ENCODE measurements around the gene MAD2L2. TPM values are rescaled to one million over a fixed set of nuclear protein-coding genes. Genes with fewer than 3 reads are reported as not detected.
A peak's percentile ranks its signal among the peaks of the same experiment; 100 is the strongest.

The MAD2L2 gene
- polyA plus RNA-seq, 2 of the 4 experiments (the other 2 are of a cell fraction): 31.2 to 32.5 TPM

DNA sequence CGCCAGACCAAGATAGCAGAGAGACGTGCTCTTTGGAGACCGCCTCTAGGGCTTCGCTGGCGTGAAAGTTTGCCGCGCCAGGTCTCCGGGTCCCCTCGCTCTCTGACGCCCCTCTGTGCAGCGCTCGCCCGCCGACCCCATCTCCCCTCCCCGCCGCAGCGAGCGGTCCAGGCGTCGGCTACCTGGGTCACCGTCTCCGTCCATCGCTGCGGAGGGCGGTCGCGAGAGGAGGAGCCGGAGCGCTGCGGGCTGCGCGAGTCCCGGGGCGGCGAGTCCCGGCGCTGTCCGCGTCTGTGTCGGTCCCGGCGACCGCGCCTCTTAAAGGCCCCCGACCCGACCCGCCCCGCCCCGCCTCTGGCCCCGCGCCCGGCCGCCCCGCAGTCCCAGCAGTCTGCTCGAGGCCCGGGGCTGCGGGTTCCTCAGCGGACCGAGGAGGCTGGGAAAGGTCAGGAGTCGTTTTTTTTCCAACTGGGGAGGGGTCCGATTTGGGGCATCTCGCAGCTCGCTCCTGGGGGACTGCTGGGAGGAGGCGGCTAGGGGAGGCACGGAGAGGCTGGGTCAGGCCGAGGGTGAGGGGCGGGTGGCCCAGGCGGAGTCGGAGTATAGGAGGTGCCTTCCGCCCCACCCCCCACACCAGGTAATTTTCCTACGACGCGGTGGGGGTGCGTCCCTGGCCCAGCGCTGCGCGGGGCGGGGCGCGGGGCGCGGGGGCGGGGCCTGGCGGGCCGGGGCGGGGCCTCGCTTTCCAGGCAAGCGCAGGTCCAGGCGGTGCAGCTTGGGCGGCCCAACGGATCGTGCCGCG lies 26.6 kb downstream of the MAD2L2 start, which contains the start of the genes FBXO2 and FBXO44:
Gene FBXO2 (minus strand): TSS at position 293 of the 802 bp plus-strand sequence. CDS start 89 bp downstream, at position 204.
Gene FBXO44 (plus strand): TSS at position 741 of the 802 bp plus-strand sequence. CDS start 959 bp downstream, outside the sequence.
- no peak for TF ChIP-seq KDM1A (IDR thresholded peaks at IDR 0.05; ENCODE audit: low read depth)
- no peak for TF ChIP-seq HOXB5 (CRISPR knock-in tag; IDR thresholded peaks at IDR 0.05)
- TF ChIP-seq ZFP36 (IDR thresholded peaks at IDR 0.05; ENCODE audit: borderline replicate concordance, partially characterized antibody): peak; percentile 77
- TF ChIP-seq NPAS2 (CRISPR knock-in tag; IDR thresholded peaks at IDR 0.05; ENCODE audit: borderline replicate concordance): no peak
- no peak for TF ChIP-seq FOSB (CRISPR knock-in tag; IDR thresholded peaks at IDR 0.05)
- no peak for TF ChIP-seq FOXS1 (CRISPR knock-in tag; IDR thresholded peaks at IDR 0.05)
- no peak for TF ChIP-seq CBX2 (IDR thresholded peaks at IDR 0.05; ENCODE audit: borderline replicate concordance, low read depth)
- ChIA-PET CTCF (interaction anchor here (0.6 to 7.9 kb wide), 7 partner anchors 10 to 617 kb away, joined by 3 to 107 read pairs (median 4); partner anchors contain the start of gene FBXO6), POLR2A (interaction anchor here (0.6 to 0.7 kb wide), 2 partner anchors 83 to 542 kb away, joined by 4 to 6 read pairs; no protein-coding TSS in a partner anchor)
- peak within 1 kb of the TSS; percentile 77 to 91 for H3K27ac ChIP-seq
- peak within 1 kb of the TSS; percentile 88 for H3K4me3 ChIP-seq
- DNase-seq (ENCODE audit: low read depth in 1 of 2, low spot score in 1 of 2): no peak
- no peak for FAIRE-seq
- no peaks in the 10 kb centered on the region for H3K9me3 ChIP-seq
- peaks cover 21% of the 10 kb centered on the region for H3K4me1 ChIP-seq
- peak; percentile 47 to 63 for ATAC-seq
- H3K4me2 ChIP-seq: peak within 1 kb of the TSS; percentile 94
- WGBS (ENCODE audit: missing lambda C conversion rate): 70% methylated on average over 10 of the region's 94 CpGs

DNA sequence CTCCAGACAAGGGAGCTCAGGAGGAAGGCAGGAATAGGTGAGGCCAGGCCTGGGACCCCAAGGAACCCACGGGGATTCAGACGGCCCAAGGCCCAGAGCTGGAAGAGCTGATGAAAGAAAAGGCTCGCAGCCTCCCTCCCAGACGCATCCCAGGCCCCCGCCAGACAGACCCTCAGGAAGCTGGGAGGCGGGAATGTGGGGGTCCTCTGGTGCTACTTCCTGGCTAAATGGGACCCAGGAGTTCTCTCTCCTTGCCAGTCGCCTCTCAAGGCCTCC lies 27.1 kb downstream of the MAD2L2 start:
- WGBS (ENCODE audit: missing lambda C conversion rate): no CpG with 5 or more reads among the region's 7 CpGs
- no peak for ATAC-seq

DNA sequence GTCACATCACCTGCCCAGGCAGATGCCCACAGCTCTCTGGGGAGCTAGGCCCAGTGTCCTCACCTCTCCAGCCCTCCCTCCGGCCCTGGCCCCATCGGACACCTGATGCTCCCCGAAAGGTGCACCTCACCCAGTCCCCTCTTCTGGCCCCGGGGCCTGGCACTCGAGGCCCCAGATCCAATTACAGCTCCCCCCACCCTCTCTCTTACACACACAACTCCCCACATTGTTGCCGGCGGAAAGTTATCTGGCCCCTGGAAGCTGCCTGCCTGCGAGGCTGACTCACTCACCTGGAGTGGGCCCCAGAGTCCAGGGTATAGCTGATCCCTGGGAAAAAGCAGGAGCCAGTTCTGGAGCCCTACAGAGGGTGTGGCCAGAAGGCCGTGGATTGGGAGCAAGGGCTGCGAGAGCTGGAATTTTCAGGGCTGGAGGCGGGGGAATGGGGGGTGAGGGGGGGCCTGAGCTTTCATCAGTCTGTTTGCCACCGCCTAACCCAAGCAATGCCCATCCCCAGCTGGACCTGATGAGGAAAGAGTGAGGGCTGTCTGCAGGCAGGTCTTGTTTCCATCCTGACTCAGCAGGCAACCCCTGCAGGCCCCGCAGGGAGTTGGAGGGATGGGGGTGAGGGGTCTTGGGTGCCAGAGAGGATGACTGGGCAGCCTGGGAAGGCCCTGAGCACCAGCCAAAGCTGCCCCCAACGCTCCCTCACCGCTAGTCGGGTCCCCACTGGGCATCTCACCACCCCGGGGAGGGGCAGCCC lies 27.7 kb downstream of the MAD2L2 start:
- Histone ChIP-seq H3K4me2 (peak overlapping the region; percentile 94), H3K9me3 (no peaks in the 10 kb centered on the region), H3K27ac (peak overlapping the region in 1 of 2 experiments; percentile 91; a peak in 3 of 6 replicates), H3K4me3 (peak overlapping the region; percentile 88; the same call in 2 of the 3 replicates), H3K4me1 (peaks cover 21% of the 10 kb centered on the region)
- ATAC-seq (peak in 1 of 2 experiments; percentile 11; a peak in 3 of 6 replicates), FAIRE-seq (no peak), DNase-seq (ENCODE audit: low read depth in 1 of 2, low spot score in 1 of 2) (no peak)
- CTCF ChIA-PET: interaction anchor here (0.9 to 7.9 kb wide), 9 partner anchors 8 to 616 kb away, joined by 3 to 107 read pairs (median 4); partner anchors contain the start of gene FBXO6
- WGBS (ENCODE audit: missing lambda C conversion rate): 84% methylated on average over 9 of the region's 17 CpGs
- POLR2A ChIA-PET: interaction anchor here (0.6 kb wide), 1 partner anchor 398 kb away, joined by 6 read pairs; no protein-coding TSS in a partner anchor
- TF ChIP-seq GATA3 (IDR thresholded peaks at IDR 0.05; ENCODE audit: borderline replicate concordance) (no peak), MYC (IDR thresholded peaks at IDR 0.05; ENCODE audit: borderline replicate concordance, low read length) (no peak), MAFK (IDR thresholded peaks at IDR 0.05; ENCODE audit: partially characterized antibody) (no peak), FOSL2 (IDR thresholded peaks at IDR 0.05) (no peak), FOSL2 (CRISPR knock-in tag; IDR thresholded peaks at IDR 0.05) (no peak), NPAS2 (CRISPR knock-in tag; IDR thresholded peaks at IDR 0.05; ENCODE audit: borderline replicate concordance) (no peak), EHMT2 (IDR thresholded peaks at IDR 0.05; ENCODE audit: low read depth) (no peak), CTCF (IDR thresholded peaks at IDR 0.05) (no peak), RAD21 (conservative IDR thresholded peaks at IDR 0.05 in 1 of 2, IDR thresholded peaks at IDR 0.05 in 1 of 2) (no peak)
- TF ChIP-seq, protein P1, sequence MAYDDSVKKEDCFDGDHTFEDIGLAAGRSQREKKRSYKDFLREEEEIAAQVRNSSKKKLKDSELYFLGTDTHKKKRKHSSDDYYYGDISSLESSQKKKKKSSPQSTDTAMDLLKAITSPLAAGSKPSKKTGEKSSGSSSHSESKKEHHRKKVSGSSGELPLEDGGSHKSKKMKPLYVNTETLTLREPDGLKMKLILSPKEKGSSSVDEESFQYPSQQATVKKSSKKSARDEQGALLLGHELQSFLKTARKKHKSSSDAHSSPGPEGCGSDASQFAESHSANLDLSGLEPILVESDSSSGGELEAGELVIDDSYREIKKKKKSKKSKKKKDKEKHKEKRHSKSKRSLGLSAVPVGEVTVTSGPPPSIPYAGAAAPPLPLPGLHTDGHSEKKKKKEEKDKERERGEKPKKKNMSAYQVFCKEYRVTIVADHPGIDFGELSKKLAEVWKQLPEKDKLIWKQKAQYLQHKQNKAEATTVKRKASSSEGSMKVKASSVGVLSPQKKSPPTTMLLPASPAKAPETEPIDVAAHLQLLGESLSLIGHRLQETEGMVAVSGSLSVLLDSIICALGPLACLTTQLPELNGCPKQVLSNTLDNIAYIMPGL (CRISPR knock-in tag; IDR thresholded peaks at IDR 0.05; ENCODE audit: borderline replicate concordance): no peak

More for the DNA sequence above, 27.1 kb downstream of the MAD2L2 start:
- DNase-seq (ENCODE audit: low read depth in 1 of 2, low spot score in 1 of 2): no peak
- peak overlapping the region; percentile 77 to 91; a peak in 5 of 6 replicates for H3K27ac ChIP-seq
- peaks cover 21% of the 10 kb centered on the region for H3K4me1 ChIP-seq
- no peaks in the 10 kb centered on the region for H3K9me3 ChIP-seq
- peak overlapping the region; percentile 94 for H3K4me2 ChIP-seq
- FAIRE-seq: no peak
- POLR2A ChIA-PET: no interaction called here
- TF ChIP-seq KDM1A (IDR thresholded peaks at IDR 0.05; ENCODE audit: low read depth) (no peak), NR3C1 (IDR thresholded peaks at IDR 0.05) (no peak), ZC3H11A (IDR thresholded peaks at IDR 0.05) (no peak), NFE2L2 (conservative IDR thresholded peaks at IDR 0.05; ENCODE audit: low read length) (no peak), HOXB5 (CRISPR knock-in tag; IDR thresholded peaks at IDR 0.05) (no peak), NPAS2 (CRISPR knock-in tag; IDR thresholded peaks at IDR 0.05; ENCODE audit: borderline replicate concordance) (no peak), CEBPB (IDR thresholded peaks at IDR 0.05) (no peak), ELK1 (IDR thresholded peaks at IDR 0.05; ENCODE audit: low read depth, low read length) (no peak), ZSCAN20 (CRISPR knock-in tag; IDR thresholded peaks at IDR 0.05) (no peak), POLR2A (IDR thresholded peaks at IDR 0.05; ENCODE audit: low read length) (no peak), HEYL (CRISPR knock-in tag; IDR thresholded peaks at IDR 0.05) (no peak), RFX5 (IDR thresholded peaks at IDR 0.05) (no peak)
- TF ChIP-seq, protein P2, sequence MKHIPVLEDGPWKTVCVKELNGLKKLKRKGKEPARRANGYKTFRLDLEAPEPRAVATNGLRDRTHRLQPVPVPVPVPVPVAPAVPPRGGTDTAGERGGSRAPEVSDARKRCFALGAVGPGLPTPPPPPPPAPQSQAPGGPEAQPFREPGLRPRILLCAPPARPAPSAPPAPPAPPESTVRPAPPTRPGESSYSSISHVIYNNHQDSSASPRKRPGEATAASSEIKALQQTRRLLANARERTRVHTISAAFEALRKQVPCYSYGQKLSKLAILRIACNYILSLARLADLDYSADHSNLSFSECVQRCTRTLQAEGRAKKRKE (CRISPR knock-in tag; IDR thresholded peaks at IDR 0.05; ENCODE audit: low read depth): no peak
- H3K4me3 ChIP-seq: peak overlapping the region; percentile 88
- CTCF ChIA-PET: interaction anchor here (0.9 to 7.9 kb wide), 7 partner anchors 9 to 590 kb away, joined by 3 to 107 read pairs (median 4); partner anchors contain the start of gene FBXO6
